ENCODE measurements around the gene CHST10.

GRCh38 chr2:100352521-100352920 lies 64.9 kb downstream of the CHST10 start:
- TF ChIP-seq CTCF (IDR thresholded peaks at IDR 0.05) (no peak), EP300 (IDR thresholded peaks at IDR 0.05) (no peak), POLR2AphosphoS5 (IDR thresholded peaks at IDR 0.05) (no peak)
